HFFc6 (cell line): ENCODE data around the gene MAGI3. TPM values are rescaled to one million over a fixed set of nuclear protein-coding genes. Genes with fewer than 3 reads are reported as not detected.

Experiments
- DNase-seq: peaks from one replicate; pipeline ENCODE4 v3.0.0-alpha.2; 2018
- H3K27ac Mint-ChIP-seq: 2 replicates; pipeline ENCODE4 v1.8.0; 2020; ENCODE audit warnings: mild to moderate bottlenecking, mixed read lengths
- H3K27me3 Mint-ChIP-seq: 2 replicates; pipeline ENCODE4 v1.8.0; 2021; ENCODE audit warnings: mild to moderate bottlenecking, moderate library complexity, mixed read lengths; ENCODE audit not compliant: insufficient read depth
- H3K36me3 Mint-ChIP-seq: 2 replicates; pipeline ENCODE4 v1.8.0; 2021; ENCODE audit warnings: low read depth, mixed read lengths
- H3K4me1 Mint-ChIP-seq: 2 replicates; pipeline ENCODE4 v1.8.0; 2020; ENCODE audit warnings: low read depth, mixed read lengths
- H3K4me3 Mint-ChIP-seq: 2 replicates; pipeline ENCODE4 v1.8.0; 2020; ENCODE audit warnings: mild to moderate bottlenecking, moderate library complexity, mixed read lengths
- H3K9me3 Mint-ChIP-seq: 2 replicates; pipeline ENCODE4 v1.8.0; 2020; ENCODE audit warnings: mild to moderate bottlenecking, mixed read lengths
- total RNA-seq, 6 experiments: library from RNA; stranded (reverse); fragmentation: NEBNext Ultra II Directional; extraction: Animal tissue kit (Norgen Biotek cat#: 25700); gene quantifications; 2 replicates in 1 of 6; 3 replicates in 5 of 6; pipeline ENCODE4 v1.2.3, GENCODE V29; 2021
- TF ChIP-seq, protein P1 (sequence below): fragments of 200-600 bp; sonication (generic); IDR thresholded peaks from 2 replicates; pipeline ENCODE4 v1.5.0; 2021; ENCODE audit warnings: antibody characterized with exemption, mild to moderate bottlenecking

MAGI3 gene
- total RNA-seq, 6 experiments from 2014 or later = 5.1 to 8.2 (median 7.6) TPM

DNA sequence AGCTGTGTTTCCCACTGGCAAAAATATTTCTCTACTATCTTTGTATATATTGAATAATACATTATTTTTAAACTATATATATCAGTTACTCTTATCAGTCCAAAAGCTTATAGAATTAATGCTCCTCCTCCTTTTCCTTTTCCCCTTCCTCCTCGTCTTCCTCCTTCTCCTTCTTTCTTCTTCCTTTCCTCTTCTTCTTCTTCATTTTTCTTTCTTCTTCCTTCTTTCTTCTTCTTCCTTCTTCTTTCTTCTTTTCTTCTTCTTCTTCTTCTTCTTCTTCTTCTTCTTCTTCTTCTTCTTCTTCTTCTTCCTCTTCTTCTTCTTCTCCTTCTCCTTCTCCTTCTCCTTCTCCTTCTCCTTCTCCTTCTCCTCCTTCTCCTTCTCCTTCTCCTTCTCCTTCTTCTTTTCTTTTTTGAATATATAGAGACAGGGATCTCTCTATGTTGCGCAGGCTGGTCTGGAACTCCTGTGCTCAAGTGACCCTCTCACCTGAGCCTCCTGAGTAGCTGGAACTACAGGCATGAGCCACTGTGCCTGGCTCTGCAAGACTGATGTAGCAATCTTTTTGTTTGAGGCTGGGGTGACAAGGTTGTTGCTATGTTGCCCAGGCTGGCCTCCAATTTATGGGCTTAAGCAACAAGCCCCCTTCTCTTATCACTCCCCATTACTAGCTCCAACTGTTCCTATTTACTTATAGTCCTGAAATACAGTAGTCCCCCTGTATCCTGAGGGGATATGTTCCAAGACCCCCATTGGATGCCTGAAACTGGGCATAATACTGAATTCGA is 47.4 kb downstream of the MAGI3 start:
- Mint-ChIP-seq H3K27ac (no peak overlapping the region), H3K36me3 (no peaks in the 10 kb centered on the region), H3K4me3 (no peak overlapping the region), H3K4me1 (peaks cover 12% of the 10 kb centered on the region), H3K27me3 (no peaks in the 10 kb centered on the region), H3K9me3 (no peaks in the 10 kb centered on the region)
- DNase-seq = no peak
- TF ChIP-seq, protein P1, sequence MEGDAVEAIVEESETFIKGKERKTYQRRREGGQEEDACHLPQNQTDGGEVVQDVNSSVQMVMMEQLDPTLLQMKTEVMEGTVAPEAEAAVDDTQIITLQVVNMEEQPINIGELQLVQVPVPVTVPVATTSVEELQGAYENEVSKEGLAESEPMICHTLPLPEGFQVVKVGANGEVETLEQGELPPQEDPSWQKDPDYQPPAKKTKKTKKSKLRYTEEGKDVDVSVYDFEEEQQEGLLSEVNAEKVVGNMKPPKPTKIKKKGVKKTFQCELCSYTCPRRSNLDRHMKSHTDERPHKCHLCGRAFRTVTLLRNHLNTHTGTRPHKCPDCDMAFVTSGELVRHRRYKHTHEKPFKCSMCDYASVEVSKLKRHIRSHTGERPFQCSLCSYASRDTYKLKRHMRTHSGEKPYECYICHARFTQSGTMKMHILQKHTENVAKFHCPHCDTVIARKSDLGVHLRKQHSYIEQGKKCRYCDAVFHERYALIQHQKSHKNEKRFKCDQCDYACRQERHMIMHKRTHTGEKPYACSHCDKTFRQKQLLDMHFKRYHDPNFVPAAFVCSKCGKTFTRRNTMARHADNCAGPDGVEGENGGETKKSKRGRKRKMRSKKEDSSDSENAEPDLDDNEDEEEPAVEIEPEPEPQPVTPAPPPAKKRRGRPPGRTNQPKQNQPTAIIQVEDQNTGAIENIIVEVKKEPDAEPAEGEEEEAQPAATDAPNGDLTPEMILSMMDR = no peak

DNA sequence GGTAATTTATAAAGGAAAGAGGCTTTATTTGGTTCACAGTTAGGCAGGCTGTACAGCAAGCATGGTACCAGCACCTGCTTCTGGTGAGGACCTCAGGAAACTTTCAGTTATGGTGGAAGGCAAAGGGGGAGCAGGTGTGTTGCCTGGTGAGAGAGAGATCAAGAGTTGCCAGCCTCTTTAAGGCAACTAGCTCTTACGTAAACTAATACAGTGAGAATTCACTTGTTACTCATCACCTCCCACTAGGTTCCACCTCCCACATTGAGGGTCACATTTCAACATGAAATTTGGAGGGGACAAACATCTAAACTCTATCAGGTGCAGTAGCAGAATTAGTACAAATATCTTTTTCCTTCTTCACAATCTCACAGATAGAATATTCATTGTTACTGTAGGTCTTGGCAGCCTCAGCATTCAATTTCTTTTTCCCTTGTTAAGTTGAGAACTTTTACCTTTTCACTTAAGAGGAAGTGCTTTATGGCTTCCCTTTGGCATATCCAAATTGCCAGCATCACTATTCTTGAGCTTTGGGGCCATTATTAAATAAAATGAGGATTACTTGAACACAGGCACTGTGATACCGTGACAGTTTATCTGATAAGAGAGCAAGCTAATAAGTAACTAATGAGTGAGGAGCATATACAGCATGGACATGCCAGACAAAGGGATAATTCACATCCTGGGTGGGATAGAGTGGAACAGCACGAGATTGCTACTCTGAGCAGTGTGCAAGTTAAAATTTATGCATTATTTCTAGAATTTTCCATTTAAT is 48.4 kb downstream of the MAGI3 start:
- TF ChIP-seq, protein P1 = no peak
- no peaks in the 10 kb centered on the region for H3K27me3 Mint-ChIP-seq
- no peaks in the 10 kb centered on the region for H3K9me3 Mint-ChIP-seq
- no peaks in the 10 kb centered on the region for H3K36me3 Mint-ChIP-seq
- H3K4me3 Mint-ChIP-seq = no peak overlapping the region
- DNase-seq = no peak
- no peak overlapping the region for H3K27ac Mint-ChIP-seq
- H3K4me1 Mint-ChIP-seq = peaks cover 4% of the 10 kb centered on the region; the same call in 1 of the 2 replicates

DNA sequence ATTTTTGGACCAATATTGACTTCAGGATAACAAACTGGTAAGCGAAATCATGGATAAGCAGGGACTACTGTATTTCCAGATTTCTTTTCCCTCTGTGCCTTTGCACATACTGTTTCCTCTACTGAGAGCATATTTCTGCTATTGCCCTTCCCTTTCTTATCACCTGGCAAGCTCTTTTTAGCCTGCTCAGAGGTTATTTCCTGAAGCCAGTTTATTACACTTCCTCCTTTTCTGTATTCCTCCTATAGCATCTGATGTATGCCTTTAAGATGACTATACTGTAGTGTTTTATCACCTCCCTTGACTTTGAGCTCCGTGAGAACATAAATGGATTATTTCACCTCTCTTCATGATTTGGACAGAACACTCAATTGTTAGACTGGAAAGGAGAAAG is 49.0 kb downstream of the MAGI3 start:
- peaks cover 4% of the 10 kb centered on the region for H3K36me3 Mint-ChIP-seq
- no peaks in the 10 kb centered on the region for H3K4me1 Mint-ChIP-seq
- no peak for DNase-seq
- peaks cover 3% of the 10 kb centered on the region for H3K9me3 Mint-ChIP-seq
- no peaks in the 10 kb centered on the region; the same call in 1 of the 2 replicates for H3K27me3 Mint-ChIP-seq
- no peak overlapping the region for H3K27ac Mint-ChIP-seq
- TF ChIP-seq, protein P1 = no peak
- H3K4me3 Mint-ChIP-seq = no peak overlapping the region

DNA sequence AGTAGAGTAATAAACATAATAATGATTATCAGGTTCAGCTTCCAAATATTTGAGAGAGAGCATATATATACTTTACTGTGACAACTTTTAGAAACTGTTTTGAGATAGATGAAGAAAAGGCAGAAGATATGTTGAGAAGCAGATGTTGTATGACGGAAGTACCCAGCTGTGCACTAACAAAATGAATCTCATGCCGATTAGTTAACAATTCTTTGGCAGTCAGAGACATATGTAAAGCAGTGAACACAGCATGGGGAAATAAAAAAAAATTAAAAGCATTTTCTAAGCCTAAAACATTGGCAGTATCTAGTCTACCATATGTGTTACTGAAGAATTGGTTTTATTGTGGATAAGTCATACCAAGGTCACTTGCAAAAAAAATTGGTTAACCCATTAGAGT is 51.8 kb downstream of the MAGI3 start:
- no peak for DNase-seq
- Mint-ChIP-seq H3K4me1 (peaks cover 10% of the 10 kb centered on the region), H3K36me3 (peaks cover 13% of the 10 kb centered on the region), H3K27ac (no peak overlapping the region), H3K9me3 (peaks cover 12% of the 10 kb centered on the region), H3K4me3 (no peak overlapping the region), H3K27me3 (no peaks in the 10 kb centered on the region; the same call in 1 of the 2 replicates)
- TF ChIP-seq, protein P1 = no peak

DNA sequence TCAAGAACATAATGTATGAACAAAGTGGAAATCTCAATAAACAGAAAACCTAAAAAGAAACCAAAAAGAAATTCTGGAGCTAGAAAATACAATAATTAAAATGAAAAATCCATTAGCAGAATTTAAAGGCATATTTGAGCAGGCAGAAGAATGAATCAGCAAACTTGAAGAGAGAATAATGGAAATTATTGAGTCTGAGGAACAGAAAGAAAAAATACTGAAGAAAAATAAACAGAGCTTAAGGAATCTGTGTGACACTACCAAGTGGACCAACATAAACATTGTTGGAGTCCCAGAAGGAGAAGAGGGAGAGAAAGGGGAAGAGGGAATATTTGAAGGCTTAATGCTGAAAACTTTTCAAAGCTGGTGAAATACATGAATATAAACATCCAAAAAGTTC is 54.5 kb downstream of the MAGI3 start:
- H3K9me3 Mint-ChIP-seq = peaks cover 12% of the 10 kb centered on the region
- no peak for DNase-seq
- TF ChIP-seq, protein P1 = no peak
- H3K4me1 Mint-ChIP-seq = peaks cover 12% of the 10 kb centered on the region
- no peaks in the 10 kb centered on the region; the same call in 1 of the 2 replicates for H3K27me3 Mint-ChIP-seq
- H3K4me3 Mint-ChIP-seq = no peak overlapping the region
- H3K27ac Mint-ChIP-seq = no peak overlapping the region
- H3K36me3 Mint-ChIP-seq = peaks cover 13% of the 10 kb centered on the region
